Stimulated activated CD8-positive, alpha-beta memory T cell treated with anti-CD3 and anti-CD28 coated beads, Interleukin-2, amount 100 ng/mL, for 1 hour (primary cell): ENCODE measurements around the gene PPM1F.

Source experiments
- DNase-seq, 2 donors: peaks; one replicate each; pipeline ENCODE4 v3.0.0-alpha.2; 2020; ENCODE audit warnings: low read depth in 2 of 2

Gene PPM1F

GRCh38 chr22:21975854-21976345, 23.3 kb upstream of the PPM1F start:
- no peak for DNase-seq

- no peak for DNase-seq
These were observed 22.6 kb upstream of the PPM1F start for GRCh38 chr22:21975273-21975672.

GRCh38 chr22:21974058-21974649, 21.5 kb upstream of the PPM1F start:
- DNase-seq: no peak

- DNase-seq: no peak
These were observed 20.2 kb upstream of the PPM1F start for GRCh38 chr22:21972806-21973205.

- peak in 1 of 2 donors; percentile 21 for DNase-seq
These were observed 19.7 kb upstream of the PPM1F start for GRCh38 chr22:21972293-21972779.

GRCh38 chr22:21971858-21972275, 19.2 kb upstream of the PPM1F start:
- DNase-seq: no peak

GRCh38 chr22:21970800-21971617, 18.4 kb upstream of the PPM1F start:
- no peak for DNase-seq

- no peak for DNase-seq
These were observed 17.6 kb upstream of the PPM1F start for GRCh38 chr22:21970037-21970799.

GRCh38 chr22:21968452-21969129, 15.9 kb upstream of the PPM1F start:
- DNase-seq: no peak

- DNase-seq: no peak
These were observed 15.1 kb upstream of the PPM1F start for GRCh38 chr22:21967693-21968271.

- no peak for DNase-seq
These were observed 14.2 kb upstream of the PPM1F start for GRCh38 chr22:21966643-21967516.

GRCh38 chr22:21965762-21966288, 13.2 kb upstream of the PPM1F start:
- DNase-seq: no peak

- DNase-seq: no peak
These were observed 12.4 kb upstream of the PPM1F start for GRCh38 chr22:21964918-21965484.

- DNase-seq: no peak
These were observed 11.6 kb upstream of the PPM1F start for GRCh38 chr22:21964234-21964633.

GRCh38 chr22:21963790-21964211, 11.2 kb upstream of the PPM1F start:
- DNase-seq: no peak

- DNase-seq: no peak
These were observed 10.6 kb upstream of the PPM1F start for GRCh38 chr22:21963286-21963685.

GRCh38 chr22:21962655-21962949, 10.0 kb upstream of the PPM1F start:
- no peak for DNase-seq

- no peak for DNase-seq
These were observed 9.4 kb upstream of the PPM1F start for GRCh38 chr22:21961886-21962654.
